ENCODE measurements around the gene MIF. TPM values are rescaled to one million over a fixed set of nuclear protein-coding genes. Genes with fewer than 3 reads are reported as not detected.

Gene MIF
- total RNA-seq, 1 experiment from 2014 or later: 1,068 TPM

DNA sequence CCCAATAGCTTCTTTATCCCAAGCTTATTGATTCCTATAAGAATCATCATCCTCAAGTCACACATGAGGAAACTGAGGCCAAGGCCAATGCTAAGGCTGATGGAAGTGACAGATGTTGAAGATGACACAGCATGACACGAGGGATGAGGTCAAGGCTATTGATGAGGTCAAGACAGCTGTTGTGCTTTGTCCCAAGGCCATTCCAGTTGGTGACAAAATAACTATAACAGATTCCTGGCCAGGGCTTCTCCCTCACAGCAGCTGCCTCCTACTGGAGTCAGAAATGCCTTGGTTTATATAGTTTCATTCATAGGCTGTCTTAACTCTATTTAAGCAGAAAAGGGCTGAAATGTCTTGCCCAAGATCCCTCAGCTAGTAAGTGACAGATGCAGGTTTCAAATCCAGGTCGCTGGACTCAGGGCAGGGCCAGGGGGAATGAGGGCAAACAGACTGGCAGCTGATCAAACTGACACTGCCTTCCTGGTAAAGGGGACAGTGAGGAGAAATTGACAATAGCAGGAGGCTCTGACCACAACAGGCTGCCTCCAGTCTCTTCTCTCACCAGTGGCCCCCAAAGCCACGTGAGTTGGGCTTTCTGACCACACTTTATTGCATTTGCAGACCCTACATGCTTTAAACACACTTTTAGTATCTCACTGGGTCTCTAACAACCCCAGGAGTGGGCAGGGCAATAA, 16.5 kb downstream of the MIF start:
- Histone ChIP-seq H3K27ac (ENCODE audit: insufficient read length, low read depth, low read length) (no peak overlapping the region), H3K27me3 (ENCODE audit: insufficient read depth, low read length) (no peaks in the 10 kb centered on the region), H4K20me1 (ENCODE audit: control insufficient read depth, insufficient read depth, insufficient read length) (no peaks in the 10 kb centered on the region), H2AK5ac (ENCODE audit: insufficient read length, low read length) (no peak overlapping the region), H3K79me1 (ENCODE audit: insufficient read depth, low read depth, low read length, poor library complexity, severe bottlenecking) (no peaks in the 10 kb centered on the region), H2BK5ac (ENCODE audit: insufficient read length, low read length) (no peak overlapping the region), H3K9ac (ENCODE audit: extremely low read depth, insufficient read length, low read length) (no peak overlapping the region), H2BK120ac (ENCODE audit: low read depth, low read length, poor library complexity, severe bottlenecking) (no peak overlapping the region), H2BK15ac (ENCODE audit: low read depth, low read length) (no peak overlapping the region), H4K8ac (replicated peaks; ENCODE audit: insufficient read length, low read depth, low read length) (no peak overlapping the region), H4K91ac (ENCODE audit: insufficient read length, low read depth, low read length) (no peak overlapping the region), H4K5ac (ENCODE audit: insufficient read length, low read depth, low read length) (no peak overlapping the region), H3K23ac (ENCODE audit: insufficient read length, low read depth, low read length) (no peak overlapping the region), H3K4me2 (ENCODE audit: insufficient read depth, insufficient read length, low read length) (no peak overlapping the region), H3K18ac (ENCODE audit: insufficient read length, low read depth, low read length) (no peak overlapping the region), H3K56ac (ENCODE audit: insufficient read length, low read depth, low read length) (no peak overlapping the region), H3K23me2 (ENCODE audit: insufficient read length, low read depth, low read length, poor library complexity, severe bottlenecking) (peaks cover 7% of the 10 kb centered on the region), H3K9me3 (ENCODE audit: control insufficient read depth, low read depth, low read length) (no peaks in the 10 kb centered on the region), H3K14ac (ENCODE audit: insufficient read depth, low read length) (no peak overlapping the region), H2AFZ (ENCODE audit: low read length) (no peak overlapping the region), H3K79me2 (ENCODE audit: insufficient read depth, low read length) (no peaks in the 10 kb centered on the region), H3K4ac (ENCODE audit: low read depth, low read length) (no peak overlapping the region), H3T11ph (ENCODE audit: low read length) (no peak overlapping the region), H2BK12ac (ENCODE audit: insufficient read length, low read depth, low read length) (no peak overlapping the region), H3K4me1 (ENCODE audit: insufficient read depth, low read length) (0 out of 2 replicates have a peak, but pooled peaks cover 3% of the 10 kb centered on the region), H2BK20ac (ENCODE audit: low read depth, low read length, poor library complexity, severe bottlenecking) (no peak overlapping the region)
- H3K36me3 Mint-ChIP-seq (ENCODE audit: insufficient read depth in 1 of 3, low read depth in 3 of 3): peaks cover 2 to 16% (median 11%) of the 10 kb centered on the region in 3 experiments; a peak in 6 of 7 replicates
- WGBS (ENCODE audit: extremely low coverage, insufficient read length, low lambda C conversion rate): no CpG with 5 or more reads among the region's 3 CpGs
- no peak overlapping the region for H3K4me3 Mint-ChIP-seq
- H3K9me3 Mint-ChIP-seq: peaks cover 5 to 16% of the 10 kb centered on the region in 2 experiments; a peak in 4 of 5 replicates
- H3K27me3 Mint-ChIP-seq (ENCODE audit: low read depth): peaks cover 5% of the 10 kb centered on the region; the same call in 1 of the 2 replicates
- TF ChIP-seq, protein P1, sequence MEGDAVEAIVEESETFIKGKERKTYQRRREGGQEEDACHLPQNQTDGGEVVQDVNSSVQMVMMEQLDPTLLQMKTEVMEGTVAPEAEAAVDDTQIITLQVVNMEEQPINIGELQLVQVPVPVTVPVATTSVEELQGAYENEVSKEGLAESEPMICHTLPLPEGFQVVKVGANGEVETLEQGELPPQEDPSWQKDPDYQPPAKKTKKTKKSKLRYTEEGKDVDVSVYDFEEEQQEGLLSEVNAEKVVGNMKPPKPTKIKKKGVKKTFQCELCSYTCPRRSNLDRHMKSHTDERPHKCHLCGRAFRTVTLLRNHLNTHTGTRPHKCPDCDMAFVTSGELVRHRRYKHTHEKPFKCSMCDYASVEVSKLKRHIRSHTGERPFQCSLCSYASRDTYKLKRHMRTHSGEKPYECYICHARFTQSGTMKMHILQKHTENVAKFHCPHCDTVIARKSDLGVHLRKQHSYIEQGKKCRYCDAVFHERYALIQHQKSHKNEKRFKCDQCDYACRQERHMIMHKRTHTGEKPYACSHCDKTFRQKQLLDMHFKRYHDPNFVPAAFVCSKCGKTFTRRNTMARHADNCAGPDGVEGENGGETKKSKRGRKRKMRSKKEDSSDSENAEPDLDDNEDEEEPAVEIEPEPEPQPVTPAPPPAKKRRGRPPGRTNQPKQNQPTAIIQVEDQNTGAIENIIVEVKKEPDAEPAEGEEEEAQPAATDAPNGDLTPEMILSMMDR (conservative IDR thresholded peaks at IDR 0.05): no peak
- DNase-seq: no peak
- H3K4me1 Mint-ChIP-seq: peaks cover 49 to 56% of the 10 kb centered on the region in 2 experiments
- no peak overlapping the region for H3K27ac Mint-ChIP-seq
